Measurements from ENCODE around the gene GLTPD2. TPM values are rescaled to one million over a fixed set of nuclear protein-coding genes. Genes with fewer than 3 reads are reported as not detected.
A peak's percentile ranks its signal among the peaks of the same experiment; 100 is the strongest.

Gene GLTPD2
- total RNA-seq = not detected
- total RNA-seq (2013) = not detected
- 0 to 0.61 (median 0.06) reads per million in 29 experiments for total RNA-seq

GRCh38 chr17:4788807-4789700 lies at the start of gene GLTPD2:
TSS of gene GLTPD2 (plus strand) at chr17:4788964. CDS start at chr17:4789012, 48 bp downstream.
- ChIA-PET CTCF (interaction anchor here in 1 of 2 donors (0.8 to 1.8 kb wide), 3 partner anchors 37 to 79 kb away, joined by 4 to 12 read pairs (median 4); partner anchors contain the start of genes ARRB2 and MED11), POLR2A (no interaction called here)
- Histone ChIP-seq H3K9me3 (no peaks in the 10 kb centered on the region), H3K27ac (ENCODE audit: low read length) (no peak within 1 kb of the TSS), H3K4me3 (ENCODE audit: control insufficient read depth in 1 of 2, extremely low read depth in 1 of 2, low read length in 1 of 2) (peak within 1 kb of the TSS; percentile 47 to 64), H3K27me3 (replicated peaks in 1 of 2; ENCODE audit: control insufficient read depth in 2 of 2, extremely low read depth in 1 of 2, insufficient read depth in 2 of 2, low read length in 1 of 2) (peaks cover 10 to 53% of the 10 kb centered on the region in 2 experiments), H3K4me1 (ENCODE audit: control insufficient read depth in 1 of 2, extremely low read depth in 1 of 2, insufficient read depth in 2 of 2, low read length in 2 of 2) (peaks cover 8 to 37% of the 10 kb centered on the region in 2 experiments), H3K36me3 (ENCODE audit: control insufficient read depth in 2 of 2, extremely low read depth in 1 of 2, insufficient read depth in 1 of 2, low read length in 1 of 2) (no peaks in the 10 kb centered on the region)
- ATAC-seq (replicated peaks in 1 of 4) (no peak), DNase-seq (no peak)
- Mint-ChIP-seq H3K4me1 (peaks cover 18 to 34% (median 27%) of the 10 kb centered on the region in 3 donors), H3K36me3 (no peaks in the 10 kb centered on the region), H3K27me3 (peaks cover 22 to 41% of the 10 kb centered on the region in 2 donors), H3K27ac (no peak within 1 kb of the TSS), H3K4me3 (peak within 1 kb of the TSS; percentile 66 to 85 (median 73)), H3K9me3 (no peaks in the 10 kb centered on the region)
- 42% methylated on average over 55 of the region's 62 CpGs for WGBS (ENCODE audit: insufficient coverage)

DNA sequence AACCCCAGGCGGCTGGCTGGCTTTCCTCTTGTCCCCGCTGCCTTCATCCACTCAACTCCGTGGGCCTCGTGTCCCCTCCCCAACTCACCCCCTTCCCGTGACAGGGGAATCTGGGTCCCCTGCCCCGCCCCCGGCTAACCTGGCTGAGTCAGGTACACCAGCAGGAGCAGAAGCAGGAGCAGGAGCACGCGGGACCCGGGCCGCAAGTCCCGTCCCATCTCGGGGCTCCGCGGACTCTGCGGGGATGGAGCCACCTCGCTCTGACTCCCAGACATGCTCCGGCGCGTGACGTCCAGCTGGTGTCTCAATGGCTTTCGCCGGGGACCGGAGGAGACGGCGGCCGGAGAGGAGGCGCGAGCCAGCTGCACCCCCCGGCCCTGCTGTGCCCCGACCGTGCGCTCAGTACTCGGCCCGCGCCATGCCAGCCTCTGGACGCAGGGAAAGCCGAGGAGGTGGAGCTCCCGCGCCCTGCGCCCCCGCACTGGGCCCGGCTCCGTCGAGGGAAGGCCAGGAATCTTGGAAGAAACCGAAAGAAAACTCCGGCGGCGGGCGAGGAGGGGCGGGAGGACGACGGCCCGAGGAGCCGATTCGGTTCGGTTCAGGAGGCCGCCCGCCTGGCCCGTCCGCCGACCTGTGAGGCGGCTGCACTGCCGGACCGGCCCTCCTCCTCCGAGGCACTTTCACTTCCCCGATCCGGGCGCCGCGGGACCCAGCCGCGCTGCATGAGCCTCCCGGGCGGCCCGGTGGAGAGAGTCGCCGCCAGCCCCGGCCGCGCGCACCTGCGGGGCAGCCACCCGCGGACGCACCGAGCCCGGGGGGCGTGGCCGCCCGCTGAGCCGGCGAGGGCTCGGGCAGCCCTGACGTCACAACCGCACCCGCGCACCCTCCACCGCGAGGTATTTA lies 49.4 kb upstream of the GLTPD2 start, which contains the start of the genes CXCL16 and ZMYND15:
Gene CXCL16 (minus strand): TSS at position 807 of the 903 bp plus-strand sequence. CDS start 589 bp downstream, at position 218.
Gene ZMYND15 (plus strand): TSS at position 712 of the 903 bp plus-strand sequence. CDS start 716 bp downstream, outside the sequence.
- peaks cover 13 to 21% (median 17%) of the 10 kb centered on the region in 3 donors for H3K4me1 Mint-ChIP-seq
- Histone ChIP-seq H3K36me3 (ENCODE audit: control insufficient read depth in 2 of 2, extremely low read depth in 1 of 2, insufficient read depth in 1 of 2, low read length in 1 of 2) (no peaks in the 10 kb centered on the region), H3K27me3 (replicated peaks in 1 of 2; ENCODE audit: control insufficient read depth in 2 of 2, extremely low read depth in 1 of 2, insufficient read depth in 2 of 2, low read length in 1 of 2) (peaks cover 8 to 56% of the 10 kb centered on the region in 2 experiments), H3K9me3 (no peaks in the 10 kb centered on the region), H3K27ac (ENCODE audit: low read length) (no peak within 1 kb of the TSS), H3K4me3 (ENCODE audit: control insufficient read depth in 1 of 2, extremely low read depth in 1 of 2, low read length in 1 of 2) (peak within 1 kb of the TSS; percentile 65 to 79), H3K4me1 (ENCODE audit: control insufficient read depth in 1 of 2, extremely low read depth in 1 of 2, insufficient read depth in 2 of 2, low read length in 2 of 2) (peaks cover 2 to 24% of the 10 kb centered on the region in 2 experiments)
- peak within 1 kb of the TSS; percentile 81 to 88 (median 84) for H3K4me3 Mint-ChIP-seq
- DNase-seq (peak; percentile 22 to 80 (median 58)), ATAC-seq (replicated peaks in 1 of 4) (peak; percentile 64 to 78 (median 68))
- H3K9me3 Mint-ChIP-seq = no peaks in the 10 kb centered on the region
- peak within 1 kb of the TSS; percentile 63 to 73 for H3K27ac Mint-ChIP-seq
- no peaks in the 10 kb centered on the region for H3K36me3 Mint-ChIP-seq
- ChIA-PET CTCF (no interaction called here), POLR2A (no interaction called here)
- peaks cover 4 to 19% of the 10 kb centered on the region in 2 donors for H3K27me3 Mint-ChIP-seq
- under 1% methylated on average over 93 of the region's 100 CpGs for WGBS (ENCODE audit: insufficient coverage)

DNA sequence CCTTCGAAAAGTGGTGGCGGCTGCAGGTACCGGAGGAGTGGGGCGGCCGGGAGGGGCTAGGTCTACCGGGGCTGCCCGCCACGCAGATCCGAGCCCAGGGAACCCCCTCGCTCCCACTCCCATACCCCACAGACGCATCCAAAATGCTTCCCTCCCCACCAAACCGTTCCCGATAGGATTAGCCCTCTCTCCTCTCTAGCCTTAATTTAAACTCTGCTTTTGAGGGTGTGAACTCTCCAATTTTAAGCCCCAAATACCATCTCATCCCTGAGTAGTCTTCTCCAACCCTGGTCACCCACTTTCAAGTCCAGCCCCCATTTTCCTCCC lies 48.8 kb upstream of the GLTPD2 start:
- Mint-ChIP-seq H3K27ac (peak overlapping the region; percentile 54 to 55), H3K4me3 (peak overlapping the region; percentile 77 to 88 (median 81)), H3K27me3 (peaks cover 4 to 19% of the 10 kb centered on the region in 2 donors), H3K36me3 (no peaks in the 10 kb centered on the region), H3K9me3 (no peaks in the 10 kb centered on the region), H3K4me1 (peaks cover 13 to 20% (median 17%) of the 10 kb centered on the region in 3 donors)
- peaks cover 8 to 63% of the 10 kb centered on the region in 2 experiments for H3K27me3 ChIP-seq (replicated peaks in 1 of 2; ENCODE audit: control insufficient read depth in 2 of 2, extremely low read depth in 1 of 2, insufficient read depth in 2 of 2, low read length in 1 of 2)
- no peak overlapping the region for H3K27ac ChIP-seq (ENCODE audit: low read length)
- H3K4me1 ChIP-seq (ENCODE audit: control insufficient read depth in 1 of 2, extremely low read depth in 1 of 2, insufficient read depth in 2 of 2, low read length in 2 of 2) = peaks cover 2 to 27% of the 10 kb centered on the region in 2 experiments
- WGBS (ENCODE audit: insufficient coverage) = 15% methylated on average over 12 of the region's 13 CpGs
- ChIA-PET CTCF (no interaction called here), POLR2A (no interaction called here)
- peak overlapping the region; percentile 65 to 79 for H3K4me3 ChIP-seq (ENCODE audit: control insufficient read depth in 1 of 2, extremely low read depth in 1 of 2, low read length in 1 of 2)
- ATAC-seq (replicated peaks in 1 of 4) = no peak
- H3K9me3 ChIP-seq = no peaks in the 10 kb centered on the region
- DNase-seq = no peak
- no peaks in the 10 kb centered on the region for H3K36me3 ChIP-seq (ENCODE audit: control insufficient read depth in 2 of 2, extremely low read depth in 1 of 2, insufficient read depth in 1 of 2, low read length in 1 of 2)

- no peaks in the 10 kb centered on the region for H3K9me3 Mint-ChIP-seq
- CTCF ChIA-PET = no interaction called here
- no peak for DNase-seq
- peak overlapping the region; percentile 54 to 55 for H3K27ac Mint-ChIP-seq
- no peaks in the 10 kb centered on the region for H3K36me3 Mint-ChIP-seq
- H3K27me3 ChIP-seq (replicated peaks in 1 of 2; ENCODE audit: control insufficient read depth in 2 of 2, extremely low read depth in 1 of 2, insufficient read depth in 2 of 2, low read length in 1 of 2) = peaks cover 8 to 68% of the 10 kb centered on the region in 2 experiments
- ATAC-seq (replicated peaks in 1 of 4) = no peak
- 96% methylated on average over 5 of the region's 8 CpGs for WGBS (ENCODE audit: insufficient coverage)
- no peak overlapping the region for H3K27ac ChIP-seq (ENCODE audit: low read length)
- H3K9me3 ChIP-seq = no peaks in the 10 kb centered on the region
- H3K4me1 Mint-ChIP-seq = peaks cover 13 to 22% (median 22%) of the 10 kb centered on the region in 3 donors
- H3K36me3 ChIP-seq (ENCODE audit: control insufficient read depth in 2 of 2, extremely low read depth in 1 of 2, insufficient read depth in 1 of 2, low read length in 1 of 2) = no peaks in the 10 kb centered on the region
- peaks cover 2 to 31% of the 10 kb centered on the region in 2 experiments for H3K4me1 ChIP-seq (ENCODE audit: control insufficient read depth in 1 of 2, extremely low read depth in 1 of 2, insufficient read depth in 2 of 2, low read length in 2 of 2)
- H3K4me3 ChIP-seq (ENCODE audit: control insufficient read depth in 1 of 2, extremely low read depth in 1 of 2, low read length in 1 of 2) = no peak overlapping the region
- peaks cover 4 to 19% of the 10 kb centered on the region in 2 donors for H3K27me3 Mint-ChIP-seq
- peak overlapping the region; percentile 77 to 88 (median 81) for H3K4me3 Mint-ChIP-seq
- POLR2A ChIA-PET = no interaction called here
Measured at GRCh38 chr17:4740584-4740983, 48.2 kb upstream of the GLTPD2 start.

GRCh38 chr17:4741544-4741943 lies 47.2 kb upstream of the GLTPD2 start:
- CTCF ChIA-PET = no interaction called here
- H3K27ac Mint-ChIP-seq = no peak overlapping the region

More at GRCh38 chr17:4741544-4741943, 47.2 kb upstream of the GLTPD2 start:
- Histone ChIP-seq H3K27ac (ENCODE audit: low read length) (no peak overlapping the region), H3K27me3 (replicated peaks in 1 of 2; ENCODE audit: control insufficient read depth in 2 of 2, extremely low read depth in 1 of 2, insufficient read depth in 2 of 2, low read length in 1 of 2) (peaks cover 7 to 73% of the 10 kb centered on the region in 2 experiments), H3K9me3 (no peaks in the 10 kb centered on the region), H3K4me3 (ENCODE audit: control insufficient read depth in 1 of 2, extremely low read depth in 1 of 2, low read length in 1 of 2) (no peak overlapping the region), H3K36me3 (ENCODE audit: control insufficient read depth in 2 of 2, extremely low read depth in 1 of 2, insufficient read depth in 1 of 2, low read length in 1 of 2) (no peaks in the 10 kb centered on the region), H3K4me1 (ENCODE audit: control insufficient read depth in 1 of 2, extremely low read depth in 1 of 2, insufficient read depth in 2 of 2, low read length in 2 of 2) (peaks cover 2 to 31% of the 10 kb centered on the region in 2 experiments)
- POLR2A ChIA-PET = interaction anchor here (0.7 kb wide), 2 partner anchors 33 to 227 kb away, joined by 6 to 7 read pairs; no protein-coding TSS in a partner anchor
- DNase-seq (no peak), ATAC-seq (replicated peaks in 1 of 4) (no peak)
- Mint-ChIP-seq H3K4me3 (peak overlapping the region; percentile 39 to 62 (median 51)), H3K9me3 (no peaks in the 10 kb centered on the region), H3K27me3 (peaks cover 4 to 19% of the 10 kb centered on the region in 2 donors), H3K4me1 (peaks cover 13 to 23% (median 22%) of the 10 kb centered on the region in 3 donors), H3K36me3 (no peaks in the 10 kb centered on the region)
- 100% methylated on average over 2 of the region's 8 CpGs for WGBS (ENCODE audit: insufficient coverage)

Data from T-cell (primary cell).